ENCODE results near the gene PITPNC1. TPM values are rescaled to one million over a fixed set of nuclear protein-coding genes. Genes with fewer than 3 reads are reported as not detected.

PITPNC1 gene
- total RNA-seq, 1 experiment from 2014 or later: 20.8 TPM

DNA sequence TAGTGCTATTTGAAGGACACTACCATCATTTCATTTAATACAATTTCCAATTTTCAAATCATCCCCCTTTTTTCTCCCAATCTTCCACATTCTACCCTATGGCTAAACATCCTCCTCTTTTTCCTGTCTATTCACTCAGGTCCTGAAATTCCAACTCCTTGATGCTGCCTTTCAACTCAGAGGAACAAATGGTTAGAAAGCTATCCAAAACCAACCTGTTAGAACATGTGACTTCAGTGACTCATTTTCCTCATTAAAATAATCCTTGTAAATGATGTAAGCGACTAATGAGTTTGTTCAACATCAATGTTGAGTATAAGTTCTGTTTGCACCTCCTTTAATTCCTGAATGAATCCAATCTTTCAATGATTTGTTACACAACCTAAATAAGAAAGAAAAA is 16.2 kb upstream of the PITPNC1 start:
- H3K27me3 ChIP-seq (ENCODE audit: control insufficient read depth, insufficient read depth, low read length): no peaks in the 10 kb centered on the region
- ChIA-PET CTCF (interaction anchor here (0.7 kb wide), 1 partner anchor 1166 kb away, joined by 5 read pairs; no protein-coding TSS in a partner anchor), POLR2A (no interaction called here)
- no peaks in the 10 kb centered on the region for H3K9me3 ChIP-seq (ENCODE audit: control insufficient read depth, insufficient read depth, low read depth, low read length)
- TF ChIP-seq TCF7L2 (IDR thresholded peaks at IDR 0.05; ENCODE audit: low read depth, low read length) (no peak), SIN3A (IDR thresholded peaks at IDR 0.05; ENCODE audit: borderline replicate concordance, insufficient read depth, low read depth, low read length) (no peak), CTCF (IDR thresholded peaks at IDR 0.05) (no peak)
- DNase-seq (ENCODE audit: low read depth, low spot score): no peak
- no peak overlapping the region for H3K27ac ChIP-seq (ENCODE audit: low read length)
- intact Hi-C loops (cut with micrococcal nuclease; ENCODE audit: unreplicated experiment) (no loop called here), in situ Hi-C loops (cut with HindIII; ENCODE audit: low pct_unique_long_range_greater_than_20kb, low sequenced_read_pairs) (no loop called here)
- ATAC-seq: no peak
- BruUV-seq (replicated peaks): no TSS peak
- H3K4me3 ChIP-seq (ENCODE audit: low read depth in 2 of 2, low read length in 2 of 2): no peak overlapping the region
- peaks cover 8% of the 10 kb centered on the region for H3K4me1 ChIP-seq (ENCODE audit: control insufficient read depth, insufficient read depth, low read length)
- peaks cover 14% of the 10 kb centered on the region for H3K36me3 ChIP-seq (ENCODE audit: control insufficient read depth, insufficient read depth, low read length)

GRCh38 chr17:67362173-67362572 is 14.9 kb upstream of the PITPNC1 start:
- intact Hi-C loops (cut with micrococcal nuclease; ENCODE audit: unreplicated experiment): no loop called here
- Histone ChIP-seq H3K27me3 (ENCODE audit: control insufficient read depth, insufficient read depth, low read length) (no peaks in the 10 kb centered on the region), H3K4me1 (ENCODE audit: control insufficient read depth, insufficient read depth, low read length) (peaks cover 12% of the 10 kb centered on the region), H3K36me3 (ENCODE audit: control insufficient read depth, insufficient read depth, low read length) (peaks cover 14% of the 10 kb centered on the region), H3K9me3 (ENCODE audit: control insufficient read depth, insufficient read depth, low read depth, low read length) (no peaks in the 10 kb centered on the region), H3K27ac (ENCODE audit: low read length) (no peak overlapping the region), H3K4me3 (ENCODE audit: low read depth in 2 of 2, low read length in 2 of 2) (no peak overlapping the region)
- TF ChIP-seq TCF7L2 (IDR thresholded peaks at IDR 0.05; ENCODE audit: low read depth, low read length) (no peak), SIN3A (IDR thresholded peaks at IDR 0.05; ENCODE audit: borderline replicate concordance, insufficient read depth, low read depth, low read length) (no peak), CTCF (IDR thresholded peaks at IDR 0.05) (no peak), POLR2AphosphoS5 (IDR thresholded peaks at IDR 0.05; ENCODE audit: low read depth, low read length) (no peak)
- TF ChIP-seq, protein P1, sequence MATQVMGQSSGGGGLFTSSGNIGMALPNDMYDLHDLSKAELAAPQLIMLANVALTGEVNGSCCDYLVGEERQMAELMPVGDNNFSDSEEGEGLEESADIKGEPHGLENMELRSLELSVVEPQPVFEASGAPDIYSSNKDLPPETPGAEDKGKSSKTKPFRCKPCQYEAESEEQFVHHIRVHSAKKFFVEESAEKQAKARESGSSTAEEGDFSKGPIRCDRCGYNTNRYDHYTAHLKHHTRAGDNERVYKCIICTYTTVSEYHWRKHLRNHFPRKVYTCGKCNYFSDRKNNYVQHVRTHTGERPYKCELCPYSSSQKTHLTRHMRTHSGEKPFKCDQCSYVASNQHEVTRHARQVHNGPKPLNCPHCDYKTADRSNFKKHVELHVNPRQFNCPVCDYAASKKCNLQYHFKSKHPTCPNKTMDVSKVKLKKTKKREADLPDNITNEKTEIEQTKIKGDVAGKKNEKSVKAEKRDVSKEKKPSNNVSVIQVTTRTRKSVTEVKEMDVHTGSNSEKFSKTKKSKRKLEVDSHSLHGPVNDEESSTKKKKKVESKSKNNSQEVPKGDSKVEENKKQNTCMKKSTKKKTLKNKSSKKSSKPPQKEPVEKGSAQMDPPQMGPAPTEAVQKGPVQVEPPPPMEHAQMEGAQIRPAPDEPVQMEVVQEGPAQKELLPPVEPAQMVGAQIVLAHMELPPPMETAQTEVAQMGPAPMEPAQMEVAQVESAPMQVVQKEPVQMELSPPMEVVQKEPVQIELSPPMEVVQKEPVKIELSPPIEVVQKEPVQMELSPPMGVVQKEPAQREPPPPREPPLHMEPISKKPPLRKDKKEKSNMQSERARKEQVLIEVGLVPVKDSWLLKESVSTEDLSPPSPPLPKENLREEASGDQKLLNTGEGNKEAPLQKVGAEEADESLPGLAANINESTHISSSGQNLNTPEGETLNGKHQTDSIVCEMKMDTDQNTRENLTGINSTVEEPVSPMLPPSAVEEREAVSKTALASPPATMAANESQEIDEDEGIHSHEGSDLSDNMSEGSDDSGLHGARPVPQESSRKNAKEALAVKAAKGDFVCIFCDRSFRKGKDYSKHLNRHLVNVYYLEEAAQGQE (IDR thresholded peaks at IDR 0.05; ENCODE audit: insufficient read depth in 1 of 2, low read depth in 2 of 2, low read length in 1 of 2): no peak
- CTCF ChIA-PET: interaction anchor here (0.6 kb wide), 1 partner anchor 12 kb away, joined by 7 read pairs; no protein-coding TSS in a partner anchor
- no peak for DNase-seq (ENCODE audit: low read depth, low spot score)
- POLR2A ChIA-PET: no interaction called here
- ATAC-seq: no peak
- in situ Hi-C loops (cut with HindIII; ENCODE audit: low pct_unique_long_range_greater_than_20kb, low sequenced_read_pairs): no loop called here
- no TSS peak for BruUV-seq (replicated peaks)

All from Panc1 (cell line).